Stomach (tissue), 9 donors: ENCODE measurements around the gene LCA5L. TPM values are rescaled to one million over a fixed set of nuclear protein-coding genes. Genes with fewer than 3 reads are reported as not detected.
A peak's percentile ranks its signal among the peaks of the same experiment; 100 is the strongest.

Source experiments
- DNase-seq, 2 donors: peaks; one replicate each; pipeline versions ENCODE4 v3.0.0 to v3.0.0-alpha.2; 2013 to 2019
- H3K27ac ChIP-seq, 5 donors: fragments of 200-600 bp in 4 of 5; sonication (generic) in 4 of 5; one replicate each; pipeline ENCODE4 v1.5.1; 2013 to 2019; ENCODE audit warnings: mild to moderate bottlenecking in 1 of 5, moderate library complexity in 1 of 5
- H3K27me3 ChIP-seq, 3 donors: fragments of 200-600 bp; sonication (generic); one replicate each; pipeline ENCODE4 v1.5.1; 2017 to 2019; ENCODE audit warnings: mixed run types in 1 of 3
- H3K36me3 ChIP-seq, 4 donors: fragments of 200-600 bp; sonication (generic); 1 replicate in 3 of 4; 2 replicates in 1 of 4; pipeline ENCODE4 v1.5.1; 2016 to 2019
- H3K4me1 ChIP-seq, 4 donors: fragments of 200-600 bp; sonication (generic); one replicate each; pipeline ENCODE4 v1.5.1; 2016 to 2019
- H3K4me3 ChIP-seq, 4 donors: fragments of 200-600 bp; sonication (generic) in 3 of 4; one replicate each; pipeline ENCODE4 v1.5.1; 2016 to 2019; ENCODE audit warnings: mild to moderate bottlenecking in 1 of 4
- H3K9me3 ChIP-seq, 4 donors: fragments of 200-600 bp; sonication (generic); one replicate each; pipeline ENCODE4 v1.5.1; 2016 to 2019
- EP300 ChIP-seq: sonication (generic); formaldehyde crosslinking; IDR thresholded peaks from one replicate; pipeline ENCODE4 v1.6.1; 2017; ENCODE audit warnings: antibody characterized with exemption
- POLR2A ChIP-seq, 4 donors: fragments of 450-650 bp; IDR thresholded peaks; one replicate each; pipeline ENCODE4 v1.6.1; 2016; ENCODE audit warnings: antibody characterized with exemption in 4 of 4, control low read depth in 2 of 4, mild to moderate bottlenecking in 1 of 4, moderate library complexity in 1 of 4
- POLR2AphosphoS5 ChIP-seq, 3 donors: sonication (generic); formaldehyde crosslinking; IDR thresholded peaks; one replicate each; pipeline ENCODE4 v1.6.1; 2016; ENCODE audit warnings: antibody characterized with exemption in 3 of 3
- WGBS, 5 donors: extraction: QIAGEN DNeasy Blood & Tissue Kit in 3 of 5; methylation state at CpG; one replicate each; pipeline versions ENCODE4 v1.1.5 to v1.1.7; 2013 to 2018; 5-methylcytosine and 5-hydroxymethylcytosine counted together
- intact Hi-C: fragments of 100-400 bp; cut with DNase I; formaldehyde crosslinking; loops from one replicate; pipeline ENCODE4 v1.15.1; 2023; ENCODE audit warnings: low total_unique reads
- polyA plus RNA-seq, 3 donors: library from polyadenylated mRNA; stranded (reverse); fragments of 200-250 nt; gene quantifications; one replicate each; pipeline ENCODE4 v1.2.3, GENCODE V29; 2013
- total RNA-seq, 5 donors: library from RNA; depleted of rRNA; stranded (reverse); fragments of >200 nt; gene quantifications; one replicate each; pipeline versions ENCODE4 v1.1.0 to v1.2.3, GENCODE V29; 2014 to 2016
- TF ChIP-seq, protein P1 (sequence below), 7 experiments: fragments of 450-650 bp in 4 of 7; fragments of 200-600 bp in 3 of 7; sonication (generic) in 3 of 7; IDR thresholded peaks; one replicate each; pipeline ENCODE4 v1.5.1; 2016 to 2019; ENCODE audit warnings: antibody characterized with exemption in 7 of 7, control low read depth in 2 of 7, mild to moderate bottlenecking in 1 of 7
- donor health status: healthy with polysubstance abuse.
- donor health status: Bipolar disorder and iron deficiency.
- donor health status: healthy.

LCA5L gene
- total and polyA plus RNA-seq, 8 donors = 0.85 to 2.7 (median 1.8) TPM; not detected in 3

- intact Hi-C loops = no loop called here
- WGBS, 5 donors = 48 to 59% (median 53%) methylated on average over 13 of the region's 13 CpGs
- DNase-seq = peak in 1 of 2 donors; percentile 74
Measured at GRCh38 chr21:39441502-39442475, 3.8 kb downstream of the LCA5L start.

DNA sequence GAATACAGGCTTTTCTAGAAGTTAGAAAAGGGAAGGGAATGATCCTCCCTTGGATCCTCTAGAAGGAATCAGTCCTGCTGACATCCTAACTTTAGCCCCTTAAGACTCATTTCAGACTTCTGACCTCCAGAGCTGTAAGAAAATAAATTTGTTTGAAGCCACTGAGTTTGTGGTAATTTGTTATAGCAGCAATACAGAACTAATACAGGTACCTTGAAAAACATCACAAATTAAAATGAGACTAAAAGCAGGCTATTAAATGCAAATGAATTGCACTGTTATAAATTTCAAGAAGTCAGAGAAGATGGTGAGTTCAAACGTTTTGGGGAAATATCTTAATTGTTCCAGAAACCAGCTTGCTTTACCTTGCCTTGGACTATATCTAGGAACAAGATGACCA is 6.3 kb downstream of the LCA5L start:
- peaks cover 0 to 1% (median 0%) of the 10 kb centered on the region in 4 donors for H3K4me1 ChIP-seq

More at GRCh38 chr21:39441502-39442475, 3.8 kb downstream of the LCA5L start:
- Histone ChIP-seq H3K9me3 (no peaks in the 10 kb centered on the region), H3K4me1 (peaks cover 6 to 17% (median 13%) of the 10 kb centered on the region in 4 donors), H3K4me3 (no peak overlapping the region), H3K27me3 (no peaks in the 10 kb centered on the region), H3K27ac (no peak overlapping the region), H3K36me3 (no peaks in the 10 kb centered on the region)
- TF ChIP-seq, protein P1, sequence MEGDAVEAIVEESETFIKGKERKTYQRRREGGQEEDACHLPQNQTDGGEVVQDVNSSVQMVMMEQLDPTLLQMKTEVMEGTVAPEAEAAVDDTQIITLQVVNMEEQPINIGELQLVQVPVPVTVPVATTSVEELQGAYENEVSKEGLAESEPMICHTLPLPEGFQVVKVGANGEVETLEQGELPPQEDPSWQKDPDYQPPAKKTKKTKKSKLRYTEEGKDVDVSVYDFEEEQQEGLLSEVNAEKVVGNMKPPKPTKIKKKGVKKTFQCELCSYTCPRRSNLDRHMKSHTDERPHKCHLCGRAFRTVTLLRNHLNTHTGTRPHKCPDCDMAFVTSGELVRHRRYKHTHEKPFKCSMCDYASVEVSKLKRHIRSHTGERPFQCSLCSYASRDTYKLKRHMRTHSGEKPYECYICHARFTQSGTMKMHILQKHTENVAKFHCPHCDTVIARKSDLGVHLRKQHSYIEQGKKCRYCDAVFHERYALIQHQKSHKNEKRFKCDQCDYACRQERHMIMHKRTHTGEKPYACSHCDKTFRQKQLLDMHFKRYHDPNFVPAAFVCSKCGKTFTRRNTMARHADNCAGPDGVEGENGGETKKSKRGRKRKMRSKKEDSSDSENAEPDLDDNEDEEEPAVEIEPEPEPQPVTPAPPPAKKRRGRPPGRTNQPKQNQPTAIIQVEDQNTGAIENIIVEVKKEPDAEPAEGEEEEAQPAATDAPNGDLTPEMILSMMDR (IDR thresholded peaks at IDR 0.05) = peak in 4 of 7 experiments; percentile 44 to 64 (median 54)
- no peak for TF ChIP-seq POLR2A (IDR thresholded peaks at IDR 0.05)
- TF ChIP-seq POLR2AphosphoS5 (IDR thresholded peaks at IDR 0.05) = no peak
- TF ChIP-seq EP300 = no peak

DNA sequence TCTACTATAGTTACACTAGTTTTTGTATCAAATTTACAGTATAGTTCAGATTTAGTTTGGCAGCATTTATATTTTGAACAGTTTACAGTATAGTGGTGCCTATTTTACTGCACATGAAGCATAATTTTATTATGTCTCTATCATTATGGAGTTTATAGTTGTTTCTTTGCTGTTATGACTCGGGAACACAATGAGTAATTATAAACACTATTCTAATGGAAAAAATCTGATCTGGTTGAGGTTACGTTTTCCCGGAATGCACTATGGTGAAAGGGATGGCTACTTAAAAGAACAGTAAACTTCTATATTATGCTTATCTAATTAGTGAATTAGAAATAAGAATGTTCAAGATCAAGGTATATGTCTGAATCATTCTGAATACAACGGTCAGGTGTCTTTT is 10.6 kb downstream of the LCA5L start:
- Histone ChIP-seq H3K27ac (no peak overlapping the region), H3K27me3 (no peaks in the 10 kb centered on the region), H3K9me3 (no peaks in the 10 kb centered on the region), H3K4me1 (no peaks in the 10 kb centered on the region), H3K4me3 (no peak overlapping the region), H3K36me3 (no peaks in the 10 kb centered on the region)
- WGBS, 5 donors = 58 to 79% (median 64%) methylated on average over 4 of the region's 4 CpGs
- DNase-seq = no peak
- TF ChIP-seq EP300 = no peak
- TF ChIP-seq POLR2AphosphoS5 (IDR thresholded peaks at IDR 0.05) = no peak
- TF ChIP-seq POLR2A (IDR thresholded peaks at IDR 0.05) = no peak
- TF ChIP-seq, protein P1 (IDR thresholded peaks at IDR 0.05) = no peak
- intact Hi-C loops = no loop called here

More for the DNA sequence above, 6.3 kb downstream of the LCA5L start:
- intact Hi-C loops = no loop called here
- WGBS, 5 donors = 39 to 50% (median 41%) methylated on average over 1 of the region's 1 CpG
- TF ChIP-seq, protein P1 (IDR thresholded peaks at IDR 0.05) = no peak
- TF ChIP-seq POLR2A (IDR thresholded peaks at IDR 0.05) = no peak
- no peak for TF ChIP-seq POLR2AphosphoS5 (IDR thresholded peaks at IDR 0.05)
- TF ChIP-seq EP300 = no peak
- no peaks in the 10 kb centered on the region for H3K9me3 ChIP-seq
- no peak for DNase-seq
- no peaks in the 10 kb centered on the region for H3K27me3 ChIP-seq
- no peak overlapping the region for H3K4me3 ChIP-seq
- H3K36me3 ChIP-seq = no peaks in the 10 kb centered on the region
- H3K27ac ChIP-seq = no peak overlapping the region

DNA sequence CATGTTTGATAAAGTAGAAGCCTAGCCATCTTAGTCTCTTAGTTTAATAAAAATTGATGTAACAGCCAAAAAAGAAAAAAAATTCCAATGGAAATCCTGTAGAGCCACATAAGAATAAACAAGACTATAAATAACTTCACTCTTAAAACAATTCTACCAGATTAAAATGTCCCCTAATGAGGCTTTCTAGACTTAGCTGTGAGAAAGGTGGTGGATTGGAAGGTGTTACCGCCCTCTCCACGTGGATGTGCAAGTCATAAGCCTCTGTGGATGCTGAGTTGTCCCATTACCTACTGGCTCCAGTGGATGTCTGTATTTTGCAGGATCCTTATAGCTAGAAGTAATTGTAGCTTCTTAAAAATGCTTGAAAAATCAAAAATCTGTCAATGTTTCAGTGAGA is 14.6 kb downstream of the LCA5L start:
- H3K9me3 ChIP-seq = no peaks in the 10 kb centered on the region
- no peaks in the 10 kb centered on the region for H3K4me1 ChIP-seq
- no peak for DNase-seq
- H3K36me3 ChIP-seq = no peaks in the 10 kb centered on the region
- intact Hi-C loops = no loop called here
- TF ChIP-seq EP300 = no peak
- TF ChIP-seq POLR2AphosphoS5 (IDR thresholded peaks at IDR 0.05) = no peak
- TF ChIP-seq, protein P1 (IDR thresholded peaks at IDR 0.05) = no peak
- no peak for TF ChIP-seq POLR2A (IDR thresholded peaks at IDR 0.05)
- 72 to 84% (median 80%) methylated on average over 2 of the region's 2 CpGs for WGBS, 5 donors
- H3K27ac ChIP-seq = no peak overlapping the region
- no peaks in the 10 kb centered on the region for H3K27me3 ChIP-seq
- no peak overlapping the region for H3K4me3 ChIP-seq
